Inflammatory macrophage treated with lipopolysaccharide for 4 hours (primary cell): ENCODE results near the gene CTAGE4.
"Not testable (repeated sequence)": the region's sequence is repeated elsewhere in the genome, so short reads cannot be mapped to it uniquely, and the experiment has no call there.

Source experiments
- DNase-seq: peaks from one replicate; pipeline ENCODE4 v3.0.0-alpha.2; 2020

The CTAGE4 gene

DNA sequence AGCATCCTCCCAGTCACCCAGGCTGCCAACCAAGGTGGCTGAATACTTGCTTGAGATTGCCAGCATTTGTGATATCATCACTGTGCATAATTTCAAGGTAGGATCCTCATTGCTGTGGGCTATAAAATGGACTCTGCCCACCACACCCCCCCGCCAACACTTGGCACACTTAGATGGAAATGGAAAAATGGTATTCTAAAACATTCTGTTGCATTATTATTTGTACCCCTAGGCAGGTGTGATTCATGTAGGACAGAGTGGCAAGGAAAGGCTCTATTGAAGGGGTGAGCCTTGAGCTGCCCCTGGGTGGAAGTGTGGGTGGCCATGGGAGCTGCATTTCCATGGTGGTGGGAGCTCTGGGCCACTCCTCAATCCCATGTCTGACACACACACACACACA lies 35.3 kb downstream of the CTAGE4 start:
- not testable (repeated sequence) for DNase-seq

DNA sequence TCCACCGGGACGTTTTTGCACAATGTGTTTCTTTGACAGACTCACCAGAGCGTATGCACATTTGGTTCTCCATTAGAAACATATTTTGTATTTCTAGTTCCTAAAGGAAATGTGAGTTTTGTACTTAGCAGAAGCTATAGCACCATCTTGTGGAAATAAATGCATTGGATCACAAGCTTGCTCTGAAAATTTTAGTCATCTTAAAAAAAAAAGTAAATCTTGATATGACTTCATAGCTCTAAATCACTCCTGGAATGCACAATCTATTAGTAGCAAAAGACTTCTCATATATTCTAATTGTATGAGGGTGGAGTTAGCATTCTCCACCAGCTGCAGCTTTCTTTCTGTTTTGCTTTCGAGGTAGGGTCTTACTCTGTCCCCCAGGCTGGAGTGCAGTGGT lies 35.9 kb downstream of the CTAGE4 start:
- not testable (repeated sequence) for DNase-seq

GRCh38 chr7:144220531-144220930 lies 37.3 kb downstream of the CTAGE4 start:
- not testable (repeated sequence) for DNase-seq

DNA sequence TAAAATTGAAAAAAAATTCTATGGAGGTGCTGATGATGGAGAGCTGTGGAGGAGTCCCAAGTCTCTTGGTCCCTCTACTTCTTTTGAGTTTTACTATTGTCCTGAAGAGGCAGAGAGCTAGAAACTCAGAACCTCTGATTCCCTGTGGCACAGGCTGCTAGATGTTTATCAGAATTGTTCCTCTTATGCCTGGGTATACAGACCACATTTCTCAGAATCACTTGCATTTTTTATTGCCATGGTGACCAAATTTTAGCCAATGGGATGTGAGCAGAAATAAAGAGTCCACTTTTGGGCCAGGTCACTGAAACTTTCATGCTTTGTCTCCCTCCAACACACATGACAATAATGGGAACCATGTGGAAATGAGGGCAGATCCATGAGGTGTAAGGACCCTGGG lies 40.4 kb downstream of the CTAGE4 start:
- not testable (repeated sequence) for DNase-seq

DNA sequence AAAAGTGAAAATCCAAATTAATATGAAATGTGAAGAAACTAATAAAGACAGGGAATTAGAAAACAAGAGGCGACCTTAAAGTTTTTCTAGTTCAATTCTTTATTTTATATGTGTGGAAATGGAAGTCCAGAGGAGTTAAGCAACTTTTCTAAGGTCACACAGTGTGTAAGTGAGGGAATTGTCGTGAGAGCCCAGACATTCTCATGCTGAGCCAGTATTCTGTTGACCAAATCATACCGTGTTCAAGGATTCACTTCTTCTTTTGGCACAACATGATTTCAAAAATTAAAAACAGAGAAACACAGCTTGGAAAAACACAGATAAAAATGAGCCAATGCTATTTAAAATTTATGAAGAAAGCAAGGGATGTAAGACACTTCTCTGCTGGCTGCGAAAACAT lies 43.6 kb downstream of the CTAGE4 start:
- DNase-seq = peak; percentile 33

DNA sequence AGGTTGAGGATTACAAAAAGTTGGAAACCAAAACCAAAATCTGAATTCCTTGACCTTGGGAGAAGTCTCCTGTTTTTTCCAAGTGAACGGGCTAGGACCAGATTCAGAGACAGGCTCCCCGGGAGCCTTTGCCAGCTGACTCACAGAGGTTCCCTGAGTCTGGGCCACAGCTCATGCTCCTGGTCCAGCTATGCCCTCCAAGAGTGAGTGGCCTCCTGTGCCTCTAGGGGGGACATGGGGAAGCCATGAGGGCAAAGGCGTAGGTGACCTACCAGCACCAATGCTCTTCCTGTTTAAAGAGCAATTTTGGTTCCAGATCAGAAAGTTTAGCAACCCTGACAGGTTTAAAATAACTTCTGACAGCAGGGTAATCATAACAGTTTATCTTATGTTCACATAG lies 45.5 kb downstream of the CTAGE4 start:
- DNase-seq = not testable (repeated sequence)

GRCh38 chr7:144231027-144231426 lies 47.8 kb downstream of the CTAGE4 start:
- not testable (repeated sequence) for DNase-seq

DNA sequence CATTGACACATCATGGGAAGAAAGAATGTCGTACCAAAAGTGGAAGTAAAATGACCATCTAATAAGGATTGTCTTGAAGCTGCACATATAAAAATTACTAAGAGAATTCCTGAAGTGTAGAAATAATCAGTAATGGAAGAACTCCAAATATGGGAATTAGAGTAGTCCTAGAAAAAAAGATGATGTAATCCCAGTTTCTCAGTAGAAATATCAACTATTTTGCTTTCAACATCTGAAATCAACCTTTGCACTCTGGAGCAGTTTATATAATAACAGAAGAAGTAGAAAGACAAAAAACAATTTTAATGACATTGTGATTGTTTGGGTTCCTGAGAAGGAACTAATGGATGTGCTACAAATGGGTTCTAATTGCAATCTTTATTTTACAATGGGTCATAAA lies 49.8 kb downstream of the CTAGE4 start:
- not testable (repeated sequence) for DNase-seq
